Measurements from ENCODE around the gene HS3ST3A1. TPM values are rescaled to one million over a fixed set of nuclear protein-coding genes. Genes with fewer than 3 reads are reported as not detected.

HS3ST3A1 gene
- total and polyA plus RNA-seq, 4 donors: 0.40 to 6.5 (median 2.5) TPM

- TF ChIP-seq REST (IDR thresholded peaks at IDR 0.05) (no peak), FOXA2 (IDR thresholded peaks at IDR 0.05) (no peak)
Observed at GRCh38 chr17:13518261-13519000, 83.3 kb downstream of the HS3ST3A1 start (continued).

- no peak for TF ChIP-seq SP1 (IDR thresholded peaks at IDR 0.05)
- TF ChIP-seq CTCF (IDR thresholded peaks at IDR 0.05; ENCODE audit: low read depth, low read length, missing input control): no peak
- TF ChIP-seq FOXA1 (IDR thresholded peaks at IDR 0.05): no peak
- no peak for TF ChIP-seq ATF3 (IDR thresholded peaks at IDR 0.05)
- TF ChIP-seq YY1 (IDR thresholded peaks at IDR 0.05): no peak
- no peak for TF ChIP-seq FOXA2 (IDR thresholded peaks at IDR 0.05)
- no peak for TF ChIP-seq ZBTB33 (IDR thresholded peaks at IDR 0.05)
- no peak for TF ChIP-seq HNF4G (IDR thresholded peaks at IDR 0.05)
- no peak for TF ChIP-seq JUND (IDR thresholded peaks at IDR 0.05)
- TF ChIP-seq NR2F2 (IDR thresholded peaks at IDR 0.05): no peak
- H3K9ac ChIP-seq (ENCODE audit: low read depth in 1 of 2, low read length in 2 of 2): no peak overlapping the region
- DNase-seq (ENCODE audit: low spot score): no peak
- no peaks in the 10 kb centered on the region for H3K36me3 ChIP-seq (ENCODE audit: control insufficient read depth in 4 of 4, insufficient read depth in 3 of 4, low read depth in 1 of 4, low read length in 3 of 4)
- no peaks in the 10 kb centered on the region for H3K9me3 ChIP-seq (ENCODE audit: control insufficient read depth in 4 of 4, low read length in 3 of 4)
- WGBS: 79% methylated on average over 8 of the region's 8 CpGs
- H3K27me3 ChIP-seq (ENCODE audit: control insufficient read depth in 4 of 4, insufficient read depth in 4 of 4, low read length in 3 of 4): peaks cover 0 to 3% (median 0%) of the 10 kb centered on the region in 4 donors
- H3K4me1 ChIP-seq (ENCODE audit: control insufficient read depth in 4 of 4, insufficient read depth in 4 of 4, low read length in 3 of 4): no peaks in the 10 kb centered on the region
- H3K4me3 ChIP-seq (ENCODE audit: low read depth in 1 of 3, low read length in 3 of 3): no peak overlapping the region
- H3K27ac ChIP-seq (ENCODE audit: low read depth in 1 of 2, low read length in 2 of 2): no peak overlapping the region
Observed at GRCh38 chr17:13513039-13513405, 88.7 kb downstream of the HS3ST3A1 start.

GRCh38 chr17:13510062-13510461 lies 91.7 kb downstream of the HS3ST3A1 start:
- no peak overlapping the region for H3K9ac ChIP-seq (ENCODE audit: low read depth in 1 of 2, low read length in 2 of 2)
- TF ChIP-seq ZBTB33 (IDR thresholded peaks at IDR 0.05): no peak
- TF ChIP-seq MAX (IDR thresholded peaks at IDR 0.05): no peak
- no peaks in the 10 kb centered on the region for H3K36me3 ChIP-seq (ENCODE audit: control insufficient read depth in 4 of 4, insufficient read depth in 3 of 4, low read depth in 1 of 4, low read length in 3 of 4)
- no peak overlapping the region for H3K4me3 ChIP-seq (ENCODE audit: low read depth in 1 of 3, low read length in 3 of 3)
- WGBS: 44% methylated on average over 6 of the region's 6 CpGs
- H3K4me1 ChIP-seq (ENCODE audit: control insufficient read depth in 4 of 4, insufficient read depth in 4 of 4, low read length in 3 of 4): no peaks in the 10 kb centered on the region
- H3K9me3 ChIP-seq (ENCODE audit: control insufficient read depth in 4 of 4, low read length in 3 of 4): no peaks in the 10 kb centered on the region
- DNase-seq (ENCODE audit: low spot score): peak; percentile 57
- no peak overlapping the region for H3K27ac ChIP-seq (ENCODE audit: low read depth in 1 of 2, low read length in 2 of 2)
- H3K27me3 ChIP-seq (ENCODE audit: control insufficient read depth in 4 of 4, insufficient read depth in 4 of 4, low read length in 3 of 4): peaks cover 0 to 3% (median 0%) of the 10 kb centered on the region in 4 donors
